Neural cell (in vitro differentiated cells): ENCODE data around the gene ZHX3. TPM values are rescaled to one million over a fixed set of nuclear protein-coding genes. Genes with fewer than 3 reads are reported as not detected.

Source experiments
- H2AFZ ChIP-seq: fragments of 200-600, 300-800 bp; sonication (generic), shearing (Covaris generic); 2 replicates; pipeline ENCODE4 v1.6.0; 2014; ENCODE audit warnings: low read depth, mild to moderate bottlenecking, antibody characterized with exemption, low read length, moderate library complexity
- H3F3A ChIP-seq: fragments of 200-600 bp; shearing (Covaris generic); 2 replicates; pipeline ENCODE4 v1.6.1; 2016; ENCODE audit warnings: mild to moderate bottlenecking, moderate library complexity, mixed read lengths, antibody characterized with exemption, low read length; ENCODE audit not compliant: insufficient read depth, poor library complexity, severe bottlenecking
- H3K27ac ChIP-seq: fragments of 200-600, 300-800 bp; sonication (generic), shearing (Covaris generic); 2 replicates; pipeline ENCODE4 v1.5.1; 2014; ENCODE audit warnings: mild to moderate bottlenecking, low read length, moderate library complexity
- H3K27me3 ChIP-seq: fragments of 300-800, 200-600 bp; sonication (generic), shearing (Covaris generic); 2 replicates; pipeline ENCODE4 v1.6.0; 2014; ENCODE audit warnings: mild to moderate bottlenecking, low read depth, low read length, moderate library complexity; ENCODE audit not compliant: insufficient read depth
- H3K36me3 ChIP-seq: fragments of 300-800, 200-600 bp; sonication (generic), shearing (Covaris generic); 2 replicates; pipeline ENCODE4 v1.5.1; 2014; ENCODE audit warnings: mild to moderate bottlenecking, antibody characterized with exemption, low read length, moderate library complexity; ENCODE audit not compliant: insufficient read depth
- H3K4me2 ChIP-seq: fragments of 300-800, 200-600 bp; sonication (generic), shearing (Covaris generic); 2 replicates; pipeline ENCODE4 v1.6.0; 2014; ENCODE audit warnings: mild to moderate bottlenecking, low read length
- H3K4me3 ChIP-seq: fragments of 300-800, 200-600 bp; sonication (generic), shearing (Covaris generic); 2 replicates; pipeline ENCODE4 v1.5.1; 2014; ENCODE audit warnings: mild to moderate bottlenecking, low read length, moderate library complexity
- H3K79me2 ChIP-seq: fragments of 200-600 bp; shearing (Covaris generic); replicated peaks from 2 replicates; pipeline ENCODE4 v1.6.0; 2014; ENCODE audit warnings: mild to moderate bottlenecking, low read length, moderate library complexity; ENCODE audit not compliant: insufficient read depth
- H3K9ac ChIP-seq: fragments of 300-800, 200-600 bp; sonication (generic), shearing (Covaris generic); 2 replicates; pipeline ENCODE4 v1.6.1; 2016; ENCODE audit warnings: mild to moderate bottlenecking, low read length, mixed read lengths
- H3K9me2 ChIP-seq: fragments of 200-600 bp; shearing (Covaris generic); 2 replicates; pipeline ENCODE4 v1.6.1; 2016; ENCODE audit warnings: mild to moderate bottlenecking, low read length, mixed read lengths; ENCODE audit not compliant: insufficient read depth
- H3K9me3 ChIP-seq: fragments of 200-600, 300-800 bp; sonication (generic), shearing (Covaris generic); 2 replicates; pipeline ENCODE4 v1.6.1; 2016; ENCODE audit warnings: mild to moderate bottlenecking, mixed run types, low read length, moderate library complexity, mixed read lengths
- H4K20me1 ChIP-seq: fragments of 200-600 bp; shearing (Covaris generic); 2 replicates; pipeline ENCODE4 v1.6.1; 2016; ENCODE audit warnings: mild to moderate bottlenecking, mixed run types; ENCODE audit not compliant: insufficient read depth
- CTCF ChIP-seq: fragments of 450-650 bp; IDR thresholded peaks from 2 replicates; pipeline ENCODE4 v1.5.1; 2014; ENCODE audit warnings: antibody characterized with exemption, mild to moderate bottlenecking, moderate library complexity; ENCODE audit not compliant: poor library complexity, severe bottlenecking
- EP300 ChIP-seq: fragments of 450-650 bp; conservative IDR thresholded peaks from 2 replicates; pipeline ENCODE4 v1.6.1; 2014; ENCODE audit warnings: antibody characterized with exemption, mild to moderate bottlenecking, moderate library complexity; ENCODE audit not compliant: poor library complexity, severe bottlenecking
- EZH2 ChIP-seq: fragments of 200-600, 300-800 bp; shearing (Covaris generic), sonication (generic); IDR thresholded peaks from 2 replicates; pipeline ENCODE4 v1.6.1; 2014; ENCODE audit warnings: antibody characterized with exemption, low read length, borderline replicate concordance, mild to moderate bottlenecking; ENCODE audit not compliant: insufficient read depth, poor library complexity, severe bottlenecking
- MXI1 ChIP-seq: fragments of 450-650 bp; conservative IDR thresholded peaks from 2 replicates; pipeline ENCODE4 v1.6.1; 2014; ENCODE audit warnings: antibody characterized with exemption, mild to moderate bottlenecking; ENCODE audit not compliant: poor library complexity, severe bottlenecking
- POLR2AphosphoS5 ChIP-seq: IDR thresholded peaks from 2 replicates; pipeline ENCODE4 v1.6.1; 2012
- RAD21 ChIP-seq: fragments of 450-650 bp; conservative IDR thresholded peaks from 2 replicates; pipeline ENCODE4 v1.6.1; 2014; ENCODE audit warnings: antibody characterized with exemption, mild to moderate bottlenecking, moderate library complexity
- REST ChIP-seq: IDR thresholded peaks from 2 replicates; pipeline ENCODE4 v1.6.1; 2012; ENCODE audit warnings: borderline replicate concordance
- SMC3 ChIP-seq: fragments of 450-650 bp; conservative IDR thresholded peaks from 2 replicates; pipeline ENCODE4 v1.6.1; 2014; ENCODE audit warnings: antibody characterized with exemption, mild to moderate bottlenecking, moderate library complexity; ENCODE audit not compliant: poor library complexity
- TAF1 ChIP-seq: IDR thresholded peaks from 2 replicates; pipeline ENCODE4 v1.6.1; 2012; ENCODE audit warnings: low read depth
- polyA plus RNA-seq: library from polyadenylated mRNA; depleted of rRNA; stranded (reverse); fragments of >200 nt; gene quantifications from 2 replicates; pipeline ENCODE4 v1.2.3, GENCODE V29; 2014

ZHX3 gene
- polyA plus RNA-seq, 1 donor from 2014 or later = 10.3 TPM

GRCh38 chr20:41331731-41332130 lies 14.2 kb upstream of the ZHX3 start:
- no peaks in the 10 kb centered on the region for H3K9me2 ChIP-seq
- no peak overlapping the region for H3K27ac ChIP-seq
- H3K9ac ChIP-seq = no peak overlapping the region
- no peaks in the 10 kb centered on the region for H4K20me1 ChIP-seq
- no peak overlapping the region for H3K4me2 ChIP-seq
- H3K27me3 ChIP-seq = no peaks in the 10 kb centered on the region
- H2AFZ ChIP-seq = no peak overlapping the region
- H3K4me3 ChIP-seq = no peak overlapping the region
- H3K36me3 ChIP-seq = no peaks in the 10 kb centered on the region
- TF ChIP-seq SMC3 (no peak), POLR2AphosphoS5 (no peak), RAD21 (no peak), EP300 (no peak), MXI1 (no peak), TAF1 (no peak), EZH2 (no peak), CTCF (no peak), REST (no peak)
- no peaks in the 10 kb centered on the region for H3F3A ChIP-seq
- no peaks in the 10 kb centered on the region for H3K9me3 ChIP-seq
- no peaks in the 10 kb centered on the region for H3K79me2 ChIP-seq

GRCh38 chr20:41330941-41331340 lies 13.4 kb upstream of the ZHX3 start:
- H3K9me3 ChIP-seq = no peaks in the 10 kb centered on the region
- H3F3A ChIP-seq = no peaks in the 10 kb centered on the region
- H3K9me2 ChIP-seq = no peaks in the 10 kb centered on the region
- no peaks in the 10 kb centered on the region for H3K27me3 ChIP-seq
- no peak overlapping the region for H3K9ac ChIP-seq
- H2AFZ ChIP-seq = no peak overlapping the region
- TF ChIP-seq RAD21 = no peak
- TF ChIP-seq TAF1 = no peak
- TF ChIP-seq POLR2AphosphoS5 = no peak
- no peak for TF ChIP-seq EP300
- TF ChIP-seq SMC3 = no peak
- no peak for TF ChIP-seq MXI1
- TF ChIP-seq CTCF = no peak
- no peak for TF ChIP-seq EZH2
- no peak for TF ChIP-seq REST
- H3K36me3 ChIP-seq = no peaks in the 10 kb centered on the region
- H3K27ac ChIP-seq = no peak overlapping the region
- no peaks in the 10 kb centered on the region for H3K79me2 ChIP-seq
- H3K4me3 ChIP-seq = no peak overlapping the region
- no peak overlapping the region for H3K4me2 ChIP-seq
- H4K20me1 ChIP-seq = no peaks in the 10 kb centered on the region
